Occipital lobe (tissue), 1 donor: ENCODE results near the gene HGFAC. TPM values are rescaled to one million over a fixed set of nuclear protein-coding genes. Genes with fewer than 3 reads are reported as not detected.

Source experiments
- total RNA-seq: library from RNA; depleted of rRNA; stranded (reverse); fragments of >200 nt; gene quantifications from one replicate; pipeline ENCODE4 v1.2.3, GENCODE V29; 2014

Gene HGFAC
- total RNA-seq, 1 donor from 2014 or later: 1.2 TPM

Other genes with a start within 250 kb of the HGFAC start
- gene MSANTD1, start 192.8 kb upstream of the HGFAC start, total RNA-seq: 5.9 TPM
- gene RGS12, start 148.9 kb upstream of the HGFAC start, total RNA-seq: 68.8 TPM
- gene DOK7, start 21.3 kb downstream of the HGFAC start, total RNA-seq: not detected
- gene LRPAP1, start 90.5 kb downstream of the HGFAC start, total RNA-seq: 12.6 TPM